ENCODE data around the gene IQSEC2.

DNA sequence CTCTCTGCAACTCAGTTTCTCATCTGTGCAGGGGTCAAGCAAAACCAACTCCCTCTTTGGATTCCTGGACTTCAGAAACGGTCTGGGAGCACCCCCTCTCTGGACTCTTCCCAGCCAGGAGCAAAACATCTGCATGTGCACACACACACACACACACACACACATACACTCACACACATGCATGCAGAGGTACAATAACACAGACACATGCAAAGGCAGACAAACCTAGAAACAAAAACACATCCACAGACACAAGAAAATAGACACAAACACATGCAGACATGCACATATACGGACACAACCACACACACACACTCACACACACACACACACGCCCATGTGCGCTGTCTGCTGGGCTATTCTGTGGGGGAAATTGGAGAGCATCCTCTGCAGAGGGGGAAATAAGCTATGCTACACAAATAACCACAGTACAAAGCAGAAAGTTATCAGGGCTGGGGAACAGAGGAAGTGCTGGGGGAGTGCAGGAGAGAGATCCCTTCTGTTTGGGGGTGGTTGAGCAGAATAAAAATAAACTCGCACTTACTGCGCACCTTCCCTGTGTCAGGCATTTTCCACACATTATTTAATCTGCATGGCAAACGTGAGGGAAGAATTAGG, 19.9 kb downstream of the IQSEC2 start:
- no peak for TF ChIP-seq CTCF (IDR thresholded peaks at IDR 0.05; ENCODE audit: low read depth, low read length)
- no peak for TF ChIP-seq EZH2phosphoT487 (IDR thresholded peaks at IDR 0.05; ENCODE audit: low read depth)
